HG03378 (cell line): ENCODE results near the gene DNAJB8.

Experiments
- ATAC-seq: cut with Tn5 transposase; IDR thresholded peaks from one replicate; pipeline ENCODE4 v1.9.1; 2021; ENCODE audit warnings: mild to moderate bottlenecking, moderate library complexity; ENCODE audit not compliant: unreplicated experiment

Gene DNAJB8

DNA sequence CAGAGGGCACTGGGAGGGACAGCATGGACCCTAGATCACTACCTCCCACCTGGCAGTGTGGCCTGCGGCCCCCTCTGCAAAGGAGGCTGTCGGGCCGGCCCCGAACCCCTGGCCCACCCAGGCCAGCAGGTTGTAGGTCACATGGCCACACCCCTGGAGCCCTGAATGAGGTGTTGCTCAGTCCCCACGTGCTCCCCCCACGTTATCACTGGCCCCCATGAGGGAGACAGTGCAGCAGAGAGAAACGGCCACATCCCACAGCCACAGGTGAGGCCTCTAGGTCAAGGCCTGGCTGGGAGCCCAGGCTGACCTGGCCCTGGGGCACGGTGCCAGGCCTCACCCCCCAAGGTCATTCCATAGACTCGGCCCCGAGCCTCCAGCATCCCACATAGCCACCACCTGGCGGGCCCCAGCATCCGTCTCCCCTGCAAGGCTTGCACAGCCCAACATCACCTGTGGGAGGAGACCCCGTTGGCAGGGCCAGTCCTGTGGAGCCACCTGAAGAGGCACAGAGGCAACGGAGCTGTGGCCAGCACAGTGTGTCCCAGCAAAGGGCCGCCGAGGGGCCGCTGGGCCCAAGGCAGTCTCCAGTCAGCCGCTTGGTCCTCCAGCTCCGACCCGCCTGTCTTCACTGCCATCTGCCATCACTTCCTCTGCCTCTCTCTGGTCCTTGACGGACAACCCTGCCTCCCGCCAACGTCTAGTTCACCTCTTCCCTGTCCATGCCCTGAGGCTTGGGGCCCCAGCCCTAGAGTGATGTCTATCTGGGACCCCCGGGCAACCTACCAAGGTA lies 53.1 kb downstream of the DNAJB8 start:
- ATAC-seq = no peak

GRCh38 chr3:128413003-128413370 lies 53.7 kb downstream of the DNAJB8 start:
- no peak for ATAC-seq
